Measurements from ENCODE around the gene PKN1.

Gene PKN1

DNA sequence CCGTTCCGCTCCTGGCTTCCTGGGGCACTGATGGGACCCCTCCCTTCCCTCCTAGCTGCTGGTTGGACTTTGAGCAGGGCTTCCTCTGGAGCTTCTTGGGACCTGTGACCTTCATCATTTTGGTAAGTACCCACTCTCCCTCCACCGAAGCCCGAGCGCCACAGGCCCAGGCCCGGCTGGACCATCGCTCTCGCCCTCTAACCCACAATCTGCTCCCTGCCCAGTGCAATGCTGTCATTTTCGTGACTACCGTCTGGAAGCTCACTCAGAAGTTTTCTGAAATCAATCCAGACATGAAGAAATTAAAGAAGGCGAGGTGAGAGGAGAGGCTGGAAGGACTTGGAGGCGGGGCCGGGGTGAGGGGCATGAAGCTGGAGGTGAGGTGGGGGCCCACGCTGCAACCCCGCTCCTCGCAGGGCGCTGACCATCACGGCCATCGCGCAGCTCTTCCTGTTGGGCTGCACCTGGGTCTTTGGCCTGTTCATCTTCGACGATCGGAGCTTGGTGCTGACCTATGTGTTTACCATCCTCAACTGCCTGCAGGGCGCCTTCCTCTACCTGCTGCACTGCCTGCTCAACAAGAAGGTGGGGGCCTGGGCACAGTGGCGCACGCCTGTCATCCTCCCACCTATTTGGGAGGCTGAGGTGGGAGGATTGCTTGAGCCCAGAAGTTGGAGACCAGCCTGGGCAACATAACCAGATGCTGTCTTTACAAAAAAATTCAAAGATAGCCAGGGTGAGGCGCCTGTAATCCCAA, 26.3 kb upstream of the PKN1 start:
- no peak for ATAC-seq

DNA sequence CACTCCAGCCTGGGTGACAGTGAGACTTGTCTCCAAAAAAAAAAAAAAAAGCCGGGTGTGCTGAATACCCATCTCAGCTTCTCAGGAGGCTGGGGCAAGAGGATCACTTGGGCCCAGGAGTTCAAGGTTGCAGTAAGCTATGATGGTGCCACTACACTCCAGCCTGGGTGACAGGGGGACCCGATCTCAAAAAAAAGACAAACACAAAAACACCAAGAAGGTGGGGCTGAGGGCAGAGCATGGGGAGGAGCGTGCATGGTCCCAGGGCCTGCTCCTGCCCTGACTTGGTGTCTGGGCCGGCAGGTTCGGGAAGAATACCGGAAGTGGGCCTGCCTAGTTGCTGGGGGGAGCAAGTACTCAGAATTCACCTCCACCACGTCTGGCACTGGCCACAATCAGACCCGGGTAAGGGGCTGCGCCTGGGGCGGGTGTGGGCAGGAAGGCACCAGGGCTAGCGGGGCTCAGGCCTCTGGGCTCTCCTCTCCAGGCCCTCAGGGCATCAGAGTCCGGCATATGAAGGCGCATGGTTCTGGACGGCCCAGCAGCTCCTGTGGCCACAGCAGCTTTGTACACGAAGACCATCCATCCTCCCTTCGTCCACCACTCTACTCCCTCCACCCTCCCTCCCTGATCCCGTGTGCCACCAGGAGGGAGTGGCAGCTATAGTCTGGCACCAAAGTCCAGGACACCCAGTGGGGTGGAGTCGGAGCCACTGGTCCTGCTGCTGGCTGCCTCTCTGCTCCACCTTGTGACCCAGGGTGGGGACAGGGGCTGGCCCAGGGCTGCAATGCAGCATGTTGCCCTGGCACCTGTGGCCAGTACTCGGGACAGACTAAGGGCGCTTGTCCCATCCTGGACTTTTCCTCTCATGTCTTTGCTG, 25.3 kb upstream of the PKN1 start:
- DNase-seq, result no peak
- ATAC-seq, result no peak

More for the DNA sequence above, 26.3 kb upstream of the PKN1 start:
- DNase-seq, result no peak

DNA sequence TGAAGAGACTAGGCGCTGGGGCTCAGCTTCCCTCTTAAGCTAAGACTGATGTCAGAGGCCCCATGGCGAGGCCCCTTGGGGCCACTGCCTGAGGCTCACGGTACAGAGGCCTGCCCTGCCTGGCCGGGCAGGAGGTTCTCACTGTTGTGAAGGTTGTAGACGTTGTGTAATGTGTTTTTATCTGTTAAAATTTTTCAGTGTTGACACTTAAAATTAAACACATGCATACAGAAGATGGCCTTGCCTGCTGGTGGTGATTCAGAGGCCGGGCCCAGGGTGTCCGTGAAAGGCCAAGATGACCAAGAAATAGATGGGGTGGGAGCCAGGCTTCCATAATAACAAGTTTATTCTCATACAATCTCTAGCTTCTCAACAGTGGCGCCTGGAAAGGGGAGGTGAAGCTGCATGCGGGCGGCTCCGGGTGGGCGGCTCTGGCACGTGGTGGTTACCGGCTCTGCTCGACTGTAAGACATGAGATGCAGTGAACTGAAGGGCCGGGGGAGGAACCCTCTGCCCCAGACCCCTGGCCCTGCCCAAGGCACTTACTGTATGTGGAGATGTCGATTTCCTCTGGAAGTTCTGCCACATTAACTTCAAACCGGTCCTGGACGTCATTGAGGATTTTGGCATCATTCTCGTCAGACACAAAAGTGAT, 24.5 kb upstream of the PKN1 start:
- no peak for DNase-seq

DNA sequence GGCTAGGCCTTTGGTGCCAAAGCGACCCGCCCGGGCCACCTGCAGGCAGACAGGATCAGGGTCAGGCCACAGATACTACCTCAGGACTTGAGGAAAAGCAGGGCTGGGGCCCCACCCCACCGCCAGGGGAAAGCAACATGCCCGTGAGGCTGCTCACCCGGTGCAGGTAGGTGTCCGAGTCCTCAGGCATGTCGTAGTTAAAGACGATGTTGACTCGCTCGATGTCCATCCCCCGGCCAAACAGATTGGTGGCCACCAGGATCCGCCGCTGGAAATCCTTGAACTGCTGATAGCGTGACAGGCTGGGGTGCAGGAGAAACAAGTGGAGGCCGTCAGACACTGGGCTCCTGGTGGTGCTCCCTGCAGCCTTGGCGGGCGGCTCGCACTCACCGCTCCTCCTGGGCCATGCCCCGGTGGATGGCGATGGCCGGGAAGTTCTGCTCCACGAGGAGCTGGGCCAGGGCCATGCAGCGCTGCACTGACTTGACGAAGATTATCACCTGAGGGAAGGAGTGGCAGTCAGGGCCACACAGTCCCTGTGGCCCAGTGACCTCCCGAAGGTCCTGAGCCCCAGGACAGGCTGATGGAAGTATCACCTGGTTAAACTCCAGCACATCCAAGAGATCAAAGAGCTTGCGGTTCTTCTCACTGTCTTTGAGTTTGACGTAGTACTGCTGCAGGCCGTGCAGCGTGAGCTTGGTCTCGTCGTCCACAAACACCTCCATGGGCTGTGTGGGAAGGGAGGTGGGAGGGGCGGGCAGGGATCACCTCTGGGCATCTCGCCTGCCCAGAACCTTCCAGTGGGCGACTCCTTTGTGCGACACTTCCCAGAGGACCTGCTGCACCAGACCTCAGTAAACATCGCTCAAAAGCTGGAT, 23.7 kb upstream of the PKN1 start:
- DNase-seq, result no peak
- ATAC-seq, result no peak

More for the DNA sequence above, 24.5 kb upstream of the PKN1 start:
- no peak for ATAC-seq

GRCh38 chr19:14410091-14411051, 22.7 kb upstream of the PKN1 start:
- peak; percentile 3 for ATAC-seq
- no peak for DNase-seq

DNA sequence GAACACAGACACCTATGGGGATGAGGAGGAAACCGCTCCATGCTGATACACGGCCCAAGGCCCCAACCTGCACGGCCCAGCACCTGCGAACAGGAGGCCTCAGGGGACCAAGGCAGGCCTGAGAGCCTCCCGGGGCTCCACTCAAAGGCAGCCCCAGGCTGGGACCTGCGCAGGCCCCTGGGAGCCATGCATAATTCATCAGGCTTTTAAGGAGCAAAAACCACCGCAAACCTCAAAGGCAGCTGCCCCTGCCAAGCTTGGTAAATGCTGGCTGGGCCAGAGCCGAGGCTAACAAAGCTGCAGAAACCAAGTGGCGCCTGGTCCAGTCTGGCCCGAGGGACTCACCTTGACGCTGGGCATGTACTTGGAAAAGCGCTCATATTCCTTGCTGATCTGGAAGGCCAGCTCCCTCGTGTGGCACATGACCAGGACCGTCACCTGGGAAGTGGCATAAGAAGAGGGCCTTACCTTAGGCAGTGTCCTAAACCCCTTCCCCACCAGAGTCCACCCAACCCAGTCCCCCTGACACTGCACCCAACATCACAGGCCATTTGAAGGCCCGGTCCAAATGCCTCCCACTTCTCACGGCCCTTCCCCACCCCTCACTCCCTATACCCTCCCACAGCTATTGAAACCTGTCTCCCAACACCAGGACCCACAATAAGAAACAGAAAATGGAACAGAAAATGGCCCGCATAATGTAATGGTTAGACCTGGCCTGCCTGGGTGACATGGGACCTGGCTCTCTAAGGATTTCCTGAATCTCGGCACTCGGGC, 21.8 kb upstream of the PKN1 start:
- ATAC-seq, result no peak
- no peak for DNase-seq

GRCh38 chr19:14411938-14412245, 21.2 kb upstream of the PKN1 start:
- ATAC-seq (no peak), DNase-seq (no peak)

DNA sequence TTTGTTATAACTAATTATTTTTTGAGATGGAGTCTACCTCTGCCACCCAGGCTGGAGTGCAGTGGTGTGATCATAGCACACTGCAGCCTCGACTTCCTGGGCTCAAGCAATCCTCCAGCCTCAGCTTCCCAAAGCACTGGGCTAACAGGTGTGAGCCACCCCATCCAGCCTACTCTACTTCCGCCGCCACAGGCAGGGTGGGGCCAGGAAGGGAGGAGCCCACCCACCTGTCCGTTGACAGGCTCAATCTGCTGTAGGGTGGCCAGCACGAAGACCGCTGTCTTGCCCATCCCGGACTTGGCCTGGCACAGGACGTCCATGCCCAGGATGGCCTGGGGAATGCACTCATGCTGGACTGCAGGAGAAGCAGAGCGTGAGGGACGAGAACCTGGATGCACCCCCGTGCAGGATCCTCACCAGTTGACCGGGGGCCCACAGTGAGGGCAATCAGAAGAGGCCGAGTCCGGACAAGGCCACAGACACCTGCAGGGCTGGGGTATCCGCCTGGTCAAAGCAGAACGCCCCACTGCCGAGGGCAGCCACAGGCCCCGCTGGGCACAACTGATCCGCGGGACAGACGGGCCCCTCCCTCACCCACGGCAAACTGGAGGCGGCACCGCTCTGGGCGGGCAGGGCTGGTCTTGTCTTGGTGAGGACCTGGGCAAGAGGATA, 20.6 kb upstream of the PKN1 start:
- no peak for DNase-seq

GRCh38 chr19:14412996-14413692, 20.0 kb upstream of the PKN1 start:
- no peak for ATAC-seq

More for the DNA sequence above, 20.6 kb upstream of the PKN1 start:
- ATAC-seq, result no peak

DNA sequence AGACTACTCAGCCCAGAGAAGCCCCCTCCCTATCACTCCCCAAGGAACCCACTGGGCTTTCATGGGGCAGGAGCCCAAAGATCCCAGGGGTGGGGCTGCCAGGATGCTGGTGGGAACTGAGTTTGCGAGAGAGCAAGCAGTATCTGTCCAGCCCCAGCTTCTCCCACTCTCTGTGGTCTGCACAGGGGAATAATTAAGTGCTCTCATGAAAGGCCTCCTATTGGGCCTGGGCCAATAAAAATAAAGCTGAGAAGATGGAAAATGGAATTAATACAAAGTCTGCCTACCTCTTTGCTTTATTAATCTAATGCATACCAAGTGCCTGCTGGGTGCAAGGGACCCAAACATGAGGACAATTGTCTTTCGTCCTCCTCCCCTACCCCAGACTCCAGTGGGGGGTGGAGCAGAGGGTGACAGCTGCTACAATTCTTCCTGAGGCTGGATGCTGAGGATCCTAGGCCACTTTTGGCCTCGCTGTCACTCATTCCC, 19.4 kb upstream of the PKN1 start:
- no peak for DNase-seq
- no peak for ATAC-seq

More at GRCh38 chr19:14412996-14413692, 20.0 kb upstream of the PKN1 start:
- DNase-seq, result no peak

- DNase-seq (no peak), ATAC-seq (no peak)
Observed at GRCh38 chr19:14414926-14415690, 18.0 kb upstream of the PKN1 start.

DNA sequence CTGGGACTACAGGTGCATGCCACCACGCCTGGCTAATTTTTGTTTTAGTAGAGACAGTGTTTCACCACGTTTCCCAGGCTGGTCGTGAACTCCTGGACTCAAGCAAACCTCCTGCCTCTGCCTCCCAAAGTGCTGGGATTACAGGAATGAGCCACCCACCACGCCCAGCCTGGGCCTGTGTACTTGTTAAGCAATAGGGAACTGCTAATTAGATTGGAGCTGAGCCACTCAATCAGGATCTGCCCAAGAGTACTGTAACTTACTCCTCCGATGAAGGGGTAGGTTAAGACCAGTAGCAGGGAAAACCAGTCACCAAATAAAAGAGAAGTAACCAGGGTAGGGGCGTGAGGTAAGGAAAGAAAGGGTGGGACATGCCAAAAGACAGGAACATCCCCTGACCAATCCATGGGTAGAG, 16.3 kb upstream of the PKN1 start:
- no peak for DNase-seq

GRCh38 chr19:14418856-14419105, 14.3 kb upstream of the PKN1 start:
- DNase-seq (peak; percentile 91), ATAC-seq (peak; percentile 74)

More for the DNA sequence above, 16.3 kb upstream of the PKN1 start:
- no peak for ATAC-seq

GRCh38 chr19:14419106-14419813, 13.8 kb upstream of the PKN1 start, which contains the start of gene DDX39A:
Gene DDX39A, minus strand, starts transcription at chr19:14419341. Its CDS starts 6,121 bp downstream, at chr19:14413220.
- peak; percentile 95 for DNase-seq
- peak; percentile 93 for ATAC-seq

GRCh38 chr19:14425696-14426138, 7.4 kb upstream of the PKN1 start:
- ATAC-seq (no peak), DNase-seq (no peak)

DNA sequence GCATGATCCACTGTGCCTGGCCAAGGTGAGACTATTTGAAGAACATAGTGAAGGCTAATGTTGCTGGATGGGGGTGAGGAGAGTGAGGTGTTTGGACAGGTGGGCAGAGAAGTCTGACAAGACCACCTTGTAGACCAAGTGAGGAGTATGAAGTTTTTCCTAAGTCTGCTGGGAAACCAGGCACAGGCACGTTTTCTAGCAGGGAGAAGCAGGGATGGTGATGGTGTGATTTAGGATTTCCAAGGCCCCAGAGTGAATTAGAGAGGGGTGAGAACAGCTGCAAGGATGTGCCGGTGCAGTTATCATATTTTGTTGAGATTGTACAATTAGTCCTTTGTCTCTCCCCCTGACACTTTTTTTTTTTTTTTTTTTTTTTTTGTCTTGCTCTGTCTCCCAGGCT, 5.6 kb upstream of the PKN1 start:
- DNase-seq (no peak), ATAC-seq (no peak)

- DNase-seq (no peak), ATAC-seq (no peak)
Observed at GRCh38 chr19:14428882-14429416, 4.2 kb upstream of the PKN1 start.
